NCI-H2107 (cell line): ENCODE results near the gene PHF21A.
"Not testable (repeated sequence)": the region's sequence is repeated elsewhere in the genome, so short reads cannot be mapped to it uniquely, and the experiment has no call there.

Experiments used
- DNase-seq: peaks from one replicate; lab custom pipeline; 2025; lab: John Stamatoyannopoulos, UW

Gene PHF21A

GRCh38 chr11:45920531-45921477 lies 200.4 kb downstream of the PHF21A start:
- DNase-seq: no peak

- no peak for DNase-seq
Observed at GRCh38 chr11:45919806-45920530, 201.3 kb downstream of the PHF21A start.

GRCh38 chr11:45918962-45919675 lies 202.1 kb downstream of the PHF21A start:
- DNase-seq: no peak

GRCh38 chr11:45918331-45918941 lies 202.8 kb downstream of the PHF21A start:
- peak; percentile 53 for DNase-seq

GRCh38 chr11:45917623-45918330 lies 203.5 kb downstream of the PHF21A start, which contains the start of gene PEX16:
Gene PEX16, minus strand, starts transcription at chr11:45917877. Its CDS starts 66 bp downstream, at chr11:45917811.
- peak; percentile 92 for DNase-seq

- DNase-seq: no peak
Observed at GRCh38 chr11:45917286-45917622, 204.0 kb downstream of the PHF21A start.

GRCh38 chr11:45915446-45915845 lies 205.8 kb downstream of the PHF21A start:
- no peak for DNase-seq

- no peak for DNase-seq
Observed at GRCh38 chr11:45913942-45914635, 207.2 kb downstream of the PHF21A start.

- no peak for DNase-seq
Observed at GRCh38 chr11:45913514-45913913, 207.7 kb downstream of the PHF21A start.

- no peak for DNase-seq
Observed at GRCh38 chr11:45910623-45911022, 210.6 kb downstream of the PHF21A start.

- DNase-seq: no peak
Observed at GRCh38 chr11:45909594-45910475, 211.4 kb downstream of the PHF21A start.

GRCh38 chr11:45907911-45908370 lies 213.3 kb downstream of the PHF21A start:
- no peak for DNase-seq

GRCh38 chr11:45906965-45907611 lies 214.2 kb downstream of the PHF21A start, which contains the start of gene FREY1:
Gene FREY1, minus strand, starts transcription at chr11:45907271. Its CDS starts 26 bp downstream, at chr11:45907245.
- DNase-seq: no peak

- DNase-seq: no peak
Observed at GRCh38 chr11:45906096-45906682, 215.1 kb downstream of the PHF21A start.

- not testable (repeated sequence) for DNase-seq
Observed at GRCh38 chr11:45905576-45905975, 215.7 kb downstream of the PHF21A start.

GRCh38 chr11:45905095-45905494 lies 216.2 kb downstream of the PHF21A start:
- no peak for DNase-seq

- no peak for DNase-seq
Observed at GRCh38 chr11:45904309-45904915, 216.8 kb downstream of the PHF21A start.
